Cortex of kidney (tissue), 1 donor: Measurements from ENCODE around the gene NHERF1.

ENCODE experiments used
- DNase-seq: peaks from one replicate; lab custom pipeline; 2025; lab: John Stamatoyannopoulos, UW

NHERF1 gene

DNA sequence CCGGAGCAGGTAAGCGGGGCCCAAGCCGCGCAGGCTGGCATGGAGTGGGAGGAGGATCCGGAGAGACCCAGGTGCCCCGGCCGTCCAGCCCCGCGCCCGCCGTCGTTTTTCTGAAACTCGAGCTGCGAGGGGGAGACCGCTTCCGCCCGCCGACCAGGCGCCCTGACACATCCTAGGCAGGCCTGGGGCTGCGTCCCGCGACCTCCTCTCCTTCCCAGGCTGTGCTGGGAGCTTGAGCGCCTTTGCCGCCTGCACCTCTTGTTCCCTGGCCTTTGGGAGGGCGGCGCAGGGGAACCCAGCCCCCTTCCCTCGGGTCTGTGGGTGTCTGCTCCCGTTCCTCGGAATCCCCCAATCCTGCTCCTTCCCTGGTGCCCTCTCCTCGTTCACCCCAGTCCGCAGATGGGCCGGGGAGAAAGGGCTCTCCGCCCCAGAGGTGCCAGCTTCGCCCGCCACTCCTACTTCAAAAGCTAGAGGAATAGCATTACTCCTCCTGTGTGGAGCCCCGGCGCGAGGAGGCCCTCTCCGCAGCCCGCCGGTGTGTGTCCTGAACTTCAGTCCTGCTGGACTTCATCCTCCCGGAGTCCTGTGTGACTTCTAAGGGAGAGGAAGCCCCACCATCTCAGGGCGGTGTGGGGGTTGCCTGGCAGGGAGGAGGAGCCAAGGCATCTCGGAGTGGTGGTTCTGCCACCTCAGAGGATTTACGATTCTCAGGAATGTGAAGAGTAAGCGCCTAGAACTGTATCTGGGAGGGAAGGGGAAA is 1.0 kb downstream of the NHERF1 start:
- DNase-seq: no peak

GRCh38 chr17:74750039-74750326 is 1.6 kb downstream of the NHERF1 start:
- DNase-seq: no peak

GRCh38 chr17:74750327-74751069 is 2.1 kb downstream of the NHERF1 start:
- DNase-seq: no peak

DNA sequence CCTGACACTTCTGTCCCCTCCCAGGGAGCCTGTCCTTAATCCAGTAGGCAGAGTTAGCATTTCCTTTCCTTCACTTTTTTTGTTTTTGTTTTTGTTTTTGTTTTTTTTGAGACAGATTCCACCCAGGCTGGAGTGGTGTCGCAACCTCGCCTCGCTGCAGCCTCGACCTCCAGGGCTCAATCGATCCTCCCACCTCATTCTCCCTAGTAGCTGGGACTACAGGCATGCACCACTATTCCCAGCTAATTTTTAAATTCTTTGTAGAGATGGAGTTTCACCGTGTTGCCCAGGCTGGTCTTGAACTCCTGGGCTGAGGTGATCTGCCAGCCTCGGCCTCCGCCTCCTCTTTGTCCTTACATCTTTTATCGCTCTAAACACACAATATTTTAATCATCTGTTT is 4.0 kb downstream of the NHERF1 start:
- no peak for DNase-seq

- DNase-seq: no peak
Measured at GRCh38 chr17:74752822-74753401, 4.5 kb downstream of the NHERF1 start.

- DNase-seq: no peak
Measured at GRCh38 chr17:74754832-74755231, 6.4 kb downstream of the NHERF1 start.

GRCh38 chr17:74755533-74755932 is 7.1 kb downstream of the NHERF1 start:
- DNase-seq: no peak

- DNase-seq: no peak
Measured at GRCh38 chr17:74756891-74757290, 8.5 kb downstream of the NHERF1 start.

DNA sequence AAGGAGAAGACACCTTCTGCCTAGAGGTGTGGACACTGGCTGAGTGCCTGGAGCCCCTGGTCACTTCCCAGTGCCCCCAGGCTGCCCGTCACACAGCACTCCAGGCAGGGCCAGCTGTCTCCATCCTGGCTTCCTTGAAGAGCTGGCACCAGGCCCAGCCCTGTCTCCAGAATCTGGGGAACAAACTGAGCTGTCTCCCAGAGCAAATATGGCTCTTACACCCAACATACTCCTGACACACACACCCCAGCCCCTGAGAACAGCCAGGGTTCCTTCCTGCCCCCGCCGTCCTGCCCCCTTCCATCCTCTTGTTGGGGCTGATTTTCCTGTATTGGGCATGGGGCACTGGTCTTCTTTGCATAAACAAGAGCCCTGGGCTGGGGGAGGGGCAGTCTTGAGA is 9.1 kb downstream of the NHERF1 start:
- no peak for DNase-seq

GRCh38 chr17:74757931-74758847 is 9.8 kb downstream of the NHERF1 start:
- no peak for DNase-seq

DNA sequence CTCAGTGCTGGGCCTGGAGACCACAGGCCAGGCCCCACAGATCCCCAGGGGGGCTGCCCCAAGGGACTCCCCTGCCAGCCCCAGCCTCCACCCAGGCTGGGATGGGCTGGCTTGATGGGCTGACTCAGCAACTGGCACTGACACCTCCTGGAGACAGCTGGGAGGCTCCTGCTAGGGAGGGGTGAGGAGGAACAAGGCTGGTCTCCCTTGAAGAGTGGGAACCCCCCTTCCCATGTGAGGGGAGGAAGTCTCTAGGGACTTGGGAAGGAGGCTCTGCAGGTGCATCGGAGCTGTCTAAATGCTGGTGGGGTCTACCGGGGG is 10.4 kb downstream of the NHERF1 start:
- DNase-seq: no peak

DNA sequence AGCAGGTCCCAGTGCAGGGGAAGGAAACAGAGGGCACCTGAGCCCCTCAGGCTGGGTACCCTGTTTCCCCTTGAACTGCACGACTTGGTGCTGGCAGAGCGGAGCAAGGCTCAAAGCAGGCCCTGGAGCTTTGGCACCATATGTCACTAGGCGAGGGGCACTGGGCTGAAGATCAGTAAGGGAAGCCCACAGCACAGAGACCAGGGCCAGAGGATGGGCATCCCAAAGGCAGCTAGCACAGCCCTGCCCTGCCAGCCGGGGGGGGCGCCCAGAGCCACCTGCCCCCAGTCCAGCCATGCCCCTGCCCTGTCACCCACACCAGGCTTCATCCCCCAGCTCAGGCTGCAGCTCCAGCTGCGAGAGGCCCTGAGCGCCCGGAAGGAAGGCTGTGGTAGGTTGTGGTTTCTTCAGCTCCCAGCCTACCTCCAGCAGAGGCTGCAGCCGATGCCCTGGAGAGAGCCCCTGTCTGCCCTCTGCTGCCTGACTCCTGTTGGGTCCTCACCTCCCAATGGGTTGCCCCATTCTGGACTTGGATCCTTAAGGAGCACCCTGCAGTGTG is 10.9 kb downstream of the NHERF1 start:
- DNase-seq: no peak

DNA sequence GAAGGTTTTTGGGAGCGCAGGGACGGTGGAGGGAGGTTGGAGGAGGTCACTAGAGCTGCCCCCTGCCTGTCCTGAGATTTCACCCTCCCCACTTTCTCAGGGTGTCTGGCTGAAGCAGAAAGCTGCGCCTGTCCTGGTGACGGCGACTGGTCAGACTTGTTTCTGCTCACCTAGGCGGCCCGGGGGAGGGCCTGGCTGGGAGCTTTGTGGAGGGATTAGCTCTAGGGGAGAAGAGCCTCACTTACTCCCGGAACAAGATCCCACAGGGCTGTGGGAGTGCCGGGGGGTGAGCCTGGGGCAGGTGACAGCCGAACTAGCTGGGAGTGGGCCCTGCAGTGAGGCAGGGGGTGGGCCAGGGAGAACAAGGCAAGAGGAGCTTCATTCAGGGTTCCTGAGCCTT is 11.5 kb downstream of the NHERF1 start:
- no peak for DNase-seq

DNA sequence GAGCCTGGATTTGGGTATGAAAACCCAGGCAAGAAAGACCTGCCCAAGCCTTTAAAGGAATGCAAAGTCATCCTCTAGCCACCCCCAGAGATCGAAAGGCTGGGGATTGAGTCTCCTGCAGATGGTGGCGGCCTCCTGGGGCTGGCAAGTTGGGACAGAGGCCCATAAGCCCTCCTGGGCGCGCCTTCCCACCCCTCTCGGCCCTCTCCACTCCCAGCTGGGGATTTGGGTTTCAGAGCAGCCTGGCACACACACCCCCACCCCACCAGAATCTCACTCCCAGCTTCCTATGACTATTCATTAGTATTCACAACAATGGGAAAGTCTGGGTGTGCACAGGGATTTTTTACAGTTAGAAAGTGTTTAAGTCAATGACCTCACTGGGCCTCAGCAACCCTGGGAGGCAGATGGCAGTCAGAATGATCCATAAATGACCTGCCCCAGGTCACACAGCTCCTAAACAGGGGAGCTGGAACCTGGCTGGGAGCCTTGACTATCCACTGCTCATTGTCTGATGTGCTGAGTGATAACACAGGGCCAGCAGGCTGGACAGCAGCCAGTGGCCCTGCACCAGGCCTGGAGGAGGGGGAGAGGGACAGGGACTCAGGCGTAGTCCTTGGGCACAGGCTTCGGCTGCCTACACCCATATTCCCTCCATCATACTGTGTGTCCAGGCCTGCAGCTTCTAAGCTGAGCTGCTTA is 12.1 kb downstream of the NHERF1 start:
- no peak for DNase-seq

GRCh38 chr17:74761419-74761818 is 13.0 kb downstream of the NHERF1 start:
- DNase-seq: no peak

DNA sequence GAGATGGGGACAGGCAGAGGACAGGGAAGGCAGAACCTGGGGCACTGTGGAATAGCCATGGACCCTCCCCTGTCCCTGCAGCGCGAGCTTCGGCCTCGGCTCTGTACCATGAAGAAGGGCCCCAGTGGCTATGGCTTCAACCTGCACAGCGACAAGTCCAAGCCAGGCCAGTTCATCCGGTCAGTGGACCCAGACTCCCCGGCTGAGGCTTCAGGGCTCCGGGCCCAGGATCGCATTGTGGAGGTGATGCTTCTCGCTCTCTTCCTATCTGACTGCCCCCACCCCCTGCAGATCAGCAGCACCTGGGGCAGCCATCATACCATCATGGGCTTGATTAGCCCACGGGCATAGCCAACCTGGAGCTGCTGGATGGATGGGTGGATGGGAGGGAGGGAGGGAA is 13.5 kb downstream of the NHERF1 start:
- DNase-seq: no peak

DNA sequence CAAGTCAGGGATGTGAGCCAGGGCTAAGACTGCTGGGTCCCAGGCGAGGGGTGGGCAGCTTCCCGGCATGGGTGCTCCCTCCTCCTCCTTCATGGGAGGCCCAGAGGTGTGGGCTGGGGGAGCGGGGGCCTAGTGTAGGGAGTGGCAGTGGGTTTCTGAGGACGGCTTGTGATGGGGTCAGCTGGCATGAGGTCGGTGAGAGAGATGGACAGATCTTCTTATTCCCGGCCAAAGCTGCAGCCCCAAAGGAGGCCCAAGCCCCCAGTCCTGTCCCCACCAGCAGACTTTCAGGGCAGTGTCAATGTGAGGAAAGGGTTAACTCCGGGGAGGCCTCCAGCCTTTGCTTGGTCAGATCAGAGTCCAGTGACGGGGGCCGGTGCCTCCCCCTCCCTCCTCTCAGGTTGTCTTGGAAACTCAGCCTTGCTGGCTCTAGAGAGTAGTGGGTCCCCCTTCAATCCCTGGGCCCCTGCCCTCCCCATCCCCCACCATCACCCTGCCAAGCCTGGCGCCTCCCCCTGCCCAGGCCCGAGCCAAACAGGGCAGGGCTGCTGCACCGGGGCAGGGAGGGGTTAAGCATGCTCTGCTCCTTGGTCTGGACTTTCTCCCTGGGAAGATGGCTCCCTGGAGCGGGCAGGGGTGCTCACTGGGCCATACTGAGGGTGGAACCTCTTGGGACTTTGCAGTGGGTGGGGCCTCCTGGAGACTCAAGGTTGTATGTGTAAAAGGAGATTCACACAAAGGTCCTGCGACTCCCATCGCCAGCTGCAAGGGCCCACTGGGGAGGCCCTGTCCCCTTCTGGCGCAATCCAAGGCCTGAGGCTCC is 15.3 kb downstream of the NHERF1 start:
- DNase-seq: no peak

DNA sequence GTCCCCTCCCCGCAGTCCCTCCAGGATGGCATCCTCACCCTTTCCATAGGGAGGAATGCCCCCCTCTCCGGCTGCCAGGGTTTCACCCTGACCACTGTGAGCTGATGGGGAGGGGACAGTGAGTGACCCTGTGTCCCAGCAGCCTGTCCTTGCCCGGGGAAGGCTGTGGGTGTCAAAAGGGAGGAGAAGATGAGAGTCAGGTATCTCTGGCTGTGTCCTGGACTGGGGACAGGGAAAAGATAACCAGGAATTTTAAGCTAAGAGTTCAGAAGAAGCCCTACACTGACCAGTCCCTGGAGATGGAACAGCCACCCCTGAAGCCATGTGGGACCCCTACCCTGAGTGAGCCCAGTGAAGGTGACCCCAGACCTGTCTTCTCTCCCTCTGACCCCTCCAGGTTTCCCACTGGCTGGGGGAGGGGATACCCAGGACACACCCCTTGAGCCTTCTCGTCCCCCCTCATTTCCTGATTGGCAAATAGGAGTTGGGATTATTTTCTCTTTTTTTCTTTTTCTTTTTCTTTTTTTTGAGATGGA is 16.4 kb downstream of the NHERF1 start:
- DNase-seq: no peak

DNA sequence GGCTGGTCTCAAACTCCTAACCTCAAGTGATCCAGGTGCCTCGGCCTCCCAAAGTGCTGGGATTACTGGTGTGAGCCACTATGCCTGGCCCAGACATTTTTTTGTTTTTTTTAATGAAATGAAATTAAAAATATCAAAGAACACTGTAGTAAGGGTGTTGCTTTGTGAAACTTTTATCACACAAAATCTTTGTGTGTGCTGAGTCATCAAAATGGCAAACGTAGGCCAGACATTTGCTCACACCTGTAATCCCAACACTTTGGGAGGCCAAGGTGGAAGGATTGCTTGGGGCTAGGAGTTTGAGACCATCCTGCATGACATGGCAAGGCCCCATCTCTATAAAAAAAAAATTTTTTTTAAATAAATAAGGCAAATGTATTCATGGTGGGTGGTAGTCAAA is 18.0 kb downstream of the NHERF1 start:
- DNase-seq: no peak

DNA sequence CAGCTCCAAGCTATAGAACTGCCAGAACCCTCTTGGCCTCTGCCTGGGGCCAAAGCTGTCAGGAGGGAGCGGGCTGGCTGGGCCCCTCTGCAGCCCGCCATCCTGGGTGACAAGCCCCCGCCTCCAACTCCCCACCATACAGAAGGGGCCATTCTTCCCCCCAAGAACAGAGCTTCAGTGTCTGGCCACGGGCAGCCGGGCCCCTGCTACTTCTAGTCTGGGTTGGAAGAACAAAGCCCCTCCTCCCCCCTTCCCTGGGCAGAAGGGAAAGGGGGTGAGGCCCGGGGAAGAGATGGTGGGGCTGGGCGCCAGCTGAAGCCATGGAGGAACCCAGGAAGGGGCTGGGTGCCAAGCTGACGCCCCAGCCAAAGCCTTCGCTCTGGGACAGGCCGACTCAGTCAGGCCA is 18.7 kb downstream of the NHERF1 start:
- no peak for DNase-seq
